ENCODE results near the gene DLX2. TPM values are rescaled to one million over a fixed set of nuclear protein-coding genes. Genes with fewer than 3 reads are reported as not detected.

Gene DLX2
- total RNA-seq, 4 donors from 2014 or later, result not detected

- H3K36me3 ChIP-seq, result no peaks in the 10 kb centered on the region
- 17% methylated on average over 13 to 16 of the region's 61 CpGs for WGBS, 2 donors (ENCODE audit: low coverage in 1 of 2)
- ATAC-seq, result peak; percentile 24
- H3K27ac ChIP-seq, result no peak overlapping the region
- peaks cover 0 to 100% (median 73%) of the 10 kb centered on the region in 3 donors for H3K4me1 ChIP-seq
- H3K27me3 ChIP-seq, result peaks cover 100% of the 10 kb centered on the region
- TF ChIP-seq POLR2A (IDR thresholded peaks at IDR 0.05) (no peak), EP300 (IDR thresholded peaks at IDR 0.05) (no peak), POLR2AphosphoS5 (IDR thresholded peaks at IDR 0.05) (no peak), CTCF (IDR thresholded peaks at IDR 0.05) (no peak)
- no peaks in the 10 kb centered on the region for H3K9me3 ChIP-seq
- H3K4me3 ChIP-seq, result peak overlapping the region in 1 of 2 donors; percentile 43
Observed at GRCh38 chr2:172098650-172099471, 3.8 kb downstream of the DLX2 start.

GRCh38 chr2:172098287-172098649, 4.4 kb downstream of the DLX2 start:
- Histone ChIP-seq H3K4me3 (no peak overlapping the region), H3K27me3 (peaks cover 100% of the 10 kb centered on the region), H3K4me1 (peaks cover 0 to 95% (median 73%) of the 10 kb centered on the region in 3 donors), H3K27ac (no peak overlapping the region), H3K36me3 (no peaks in the 10 kb centered on the region), H3K9me3 (no peaks in the 10 kb centered on the region)
- WGBS, 2 donors (ENCODE audit: low coverage in 1 of 2), result 60 to 71% methylated on average over 1 of the region's 1 CpG
- no peak for ATAC-seq
- TF ChIP-seq POLR2A (IDR thresholded peaks at IDR 0.05), result no peak
- no peak for TF ChIP-seq EP300 (IDR thresholded peaks at IDR 0.05)
- TF ChIP-seq CTCF (IDR thresholded peaks at IDR 0.05), result no peak
- no peak for TF ChIP-seq POLR2AphosphoS5 (IDR thresholded peaks at IDR 0.05)

GRCh38 chr2:172097557-172098131, 5.1 kb downstream of the DLX2 start:
- TF ChIP-seq POLR2AphosphoS5 (IDR thresholded peaks at IDR 0.05) (no peak), CTCF (IDR thresholded peaks at IDR 0.05) (no peak), POLR2A (IDR thresholded peaks at IDR 0.05) (no peak), EP300 (IDR thresholded peaks at IDR 0.05) (no peak)
- no peaks in the 10 kb centered on the region for H3K9me3 ChIP-seq
- no peak overlapping the region for H3K4me3 ChIP-seq
- no peaks in the 10 kb centered on the region for H3K36me3 ChIP-seq
- ATAC-seq, result no peak
- peaks cover 100% of the 10 kb centered on the region for H3K27me3 ChIP-seq
- 31% methylated on average over 5 of the region's 9 CpGs; no CpG with 5 or more reads in 1 of the 2 donors for WGBS, 2 donors (ENCODE audit: low coverage in 1 of 2)
- peaks cover 0 to 89% (median 73%) of the 10 kb centered on the region in 3 donors for H3K4me1 ChIP-seq
- H3K27ac ChIP-seq, result no peak overlapping the region

GRCh38 chr2:172096626-172097547, 5.8 kb downstream of the DLX2 start:
- TF ChIP-seq POLR2AphosphoS5 (IDR thresholded peaks at IDR 0.05) (no peak), CTCF (IDR thresholded peaks at IDR 0.05) (no peak), EP300 (IDR thresholded peaks at IDR 0.05) (no peak), POLR2A (IDR thresholded peaks at IDR 0.05) (no peak)
- WGBS, 2 donors (ENCODE audit: low coverage in 1 of 2), result 0 to 1% methylated on average over 3 to 14 of the region's 55 CpGs
- Histone ChIP-seq H3K4me3 (peak overlapping the region in 1 of 2 donors; percentile 38), H3K4me1 (peaks cover 0 to 81% (median 66%) of the 10 kb centered on the region in 3 donors), H3K27ac (no peak overlapping the region), H3K36me3 (no peaks in the 10 kb centered on the region), H3K27me3 (peaks cover 100% of the 10 kb centered on the region), H3K9me3 (no peaks in the 10 kb centered on the region)
- ATAC-seq, result no peak

Measured in gastroesophageal sphincter (tissue), 4 donors.